Heart right ventricle (tissue), 16 donors: ENCODE data around the gene LMOD1. TPM values are rescaled to one million over a fixed set of nuclear protein-coding genes. Genes with fewer than 3 reads are reported as not detected.
A peak's percentile ranks its signal among the peaks of the same experiment; 100 is the strongest.
"Not testable (repeated sequence)": the region's sequence is repeated elsewhere in the genome, so short reads cannot be mapped to it uniquely, and the experiment has no call there.

Source experiments
- ATAC-seq, 8 donors: fragments of 200-7000 bp; cut with Tn5 transposase; one replicate each; pipeline ENCODE4 v1.9.1; 2020; ENCODE audit warnings: mild to moderate bottlenecking in 8 of 8, moderate library complexity in 8 of 8, moderate number of reproducible peaks in 1 of 8
- DNase-seq, 2 donors: peaks; one replicate each; pipeline ENCODE4 v3.0.0-alpha.2; 2020
- H3K27ac ChIP-seq, 10 donors: fragments of 200-600 bp; sonication (generic) in 2 of 10; one replicate each; pipeline versions ENCODE4 v1.5.0 to v1.8.0; 2020 to 2022; ENCODE audit warnings: mild to moderate bottlenecking in 3 of 10
- H3K27me3 ChIP-seq, 7 donors: fragments of 200-600 bp; one replicate each; pipeline ENCODE4 v1.8.0; 2021 to 2022; ENCODE audit warnings: mild to moderate bottlenecking in 2 of 7
- H3K36me3 ChIP-seq, 9 donors: fragments of 200-600 bp; sonication (generic) in 1 of 9; one replicate each; pipeline versions ENCODE4 v1.5.0 to v1.8.0; 2020 to 2022; ENCODE audit warnings: mild to moderate bottlenecking in 2 of 9
- H3K4me1 ChIP-seq, 9 donors: fragments of 200-600 bp; sonication (generic) in 1 of 9; one replicate each; pipeline versions ENCODE4 v1.5.0 to v1.8.0; 2020 to 2022; ENCODE audit warnings: mild to moderate bottlenecking in 4 of 9
- H3K4me3 ChIP-seq, 10 donors: fragments of 200-600 bp; sonication (generic) in 2 of 10; one replicate each; pipeline versions ENCODE4 v1.5.0 to v1.8.0; 2020 to 2022; ENCODE audit warnings: mild to moderate bottlenecking in 7 of 10, moderate library complexity in 2 of 10
- H3K9me3 ChIP-seq, 11 donors: fragments of 200-600 bp in 10 of 11; sonication (generic) in 2 of 11; one replicate each; pipeline versions ENCODE4 v1.5.0 to v1.8.0; 2013 to 2022; ENCODE audit warnings: mild to moderate bottlenecking in 2 of 11, control low read depth in 1 of 11, moderate library complexity in 1 of 11
- WGBS, 2 donors: extraction: QIAGEN DNeasy Blood & Tissue Kit; methylation state at CpG; one replicate each; pipeline ENCODE4 v1.1.7; 2013; ENCODE audit warnings: inconsistent platforms in 1 of 2; 5-methylcytosine and 5-hydroxymethylcytosine counted together
- intact Hi-C, 10 donors: fragments of 100-400 bp; cut with DNase I; formaldehyde crosslinking; loops; one replicate each; pipeline versions ENCODE4 v1.11.1 to v1.14.2; 2022
- polyA plus RNA-seq, 2 donors: library from polyadenylated mRNA; stranded (reverse); fragments of 200-250 nt; gene quantifications; one replicate each; pipeline ENCODE4 v1.2.3, GENCODE V29; 2013
- total RNA-seq, 10 donors: library from RNA; stranded (reverse); fragmentation: NEBNext Ultra II Directional in 3 of 10; extraction: Animal tissue kit (Norgen Biotek cat#: 25700) in 3 of 10; gene quantifications; one replicate each; pipeline versions ENCODE4 v1.2.1 to v1.2.4, GENCODE V29; 2021 to 2023
- TF ChIP-seq, protein P1 (sequence below), 9 donors: fragments of 200-600 bp; sonication (generic) in 2 of 9; IDR thresholded peaks; one replicate each; pipeline versions ENCODE4 v1.5.0 to v1.8.0; 2021 to 2022; ENCODE audit warnings: antibody characterized with exemption in 9 of 9, mild to moderate bottlenecking in 5 of 9, moderate library complexity in 1 of 9
- donor health status: Arrhythmogenic right ventricular cardiomyopathy.
- donor health status: ischemic (EF 13 %, LVEDD 7.1; RV severe dilation, severe dysfunction).
- donor health status: healthy with polysubstance abuse.
- donor health status: DM: no; HTN: yes; CAD: no.
- donor health status: DM: no; HTN: no; CAD: no.
- donor health status: ischemic (EF 25% LVEDD 6.9; RV normal size, moderate dysfunction).
- donor health status: ischemic (EF 25% LVEDD 5.7; RV mildly dilated, moderate dysfunction).
- donor health status: healthy.
- donor health status: DM: yes; HTN: yes; CAD: no.
- donor health status: Ischemic cardiomyopathy.
- donor health status: ischemic (EF 35%, LVEDD 5.7; RV mildly dilated, moderate dysfunction).
- donor health status: nonischemic (EF 11% LVEDD 7.7; RV severe dilation, severe dysfunction).
- donor health status: DM: yes; HTN: yes; CAD: no.
- donor health status: PGD.
- donor health status: ischemic (EF 29% LVEDD 5.4; RV normal size, mild dysfunction).
- donor health status: nonischemic (EF 23%, LVEDD 6.1; RV moderate dilation, normal function).

The LMOD1 gene
- total and polyA plus RNA-seq, 12 donors: 3.6 to 22.7 (median 9.8) TPM

DNA sequence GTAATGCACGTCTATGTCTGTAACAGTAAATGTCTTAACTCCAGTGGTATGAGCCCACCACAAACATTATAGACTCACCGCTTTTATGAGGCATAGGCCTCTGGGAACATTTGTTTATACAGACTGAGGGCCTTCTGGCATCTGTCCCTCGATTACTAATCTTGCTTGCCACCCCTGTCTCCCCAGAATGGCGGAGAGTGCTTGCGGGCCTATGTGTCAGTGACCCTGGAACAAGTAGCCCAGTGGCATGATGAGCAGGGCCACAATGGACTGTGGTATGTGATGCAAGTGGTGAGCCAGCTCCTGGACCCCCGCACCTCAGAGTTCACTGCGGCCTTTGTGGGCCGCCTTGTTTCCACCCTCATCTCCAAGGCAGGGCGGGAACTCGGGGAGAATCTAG lies 76.0 kb downstream of the LMOD1 start:
- intact Hi-C loops: loop anchor here in 1 of 10 donors (10.0 kb wide), 1 partner anchor 336 kb away; the partner anchor contains the start of gene NAV1
- Histone ChIP-seq H3K9me3 (no peaks in the 10 kb centered on the region), H3K4me1 (peaks cover 0 to 4% (median 0%) of the 10 kb centered on the region in 9 donors), H3K4me3 (no peak overlapping the region), H3K27ac (no peak overlapping the region), H3K27me3 (no peaks in the 10 kb centered on the region), H3K36me3 (peaks cover 0 to 100% (median 76%) of the 10 kb centered on the region in 9 donors)
- no peak for DNase-seq
- TF ChIP-seq, protein P1, sequence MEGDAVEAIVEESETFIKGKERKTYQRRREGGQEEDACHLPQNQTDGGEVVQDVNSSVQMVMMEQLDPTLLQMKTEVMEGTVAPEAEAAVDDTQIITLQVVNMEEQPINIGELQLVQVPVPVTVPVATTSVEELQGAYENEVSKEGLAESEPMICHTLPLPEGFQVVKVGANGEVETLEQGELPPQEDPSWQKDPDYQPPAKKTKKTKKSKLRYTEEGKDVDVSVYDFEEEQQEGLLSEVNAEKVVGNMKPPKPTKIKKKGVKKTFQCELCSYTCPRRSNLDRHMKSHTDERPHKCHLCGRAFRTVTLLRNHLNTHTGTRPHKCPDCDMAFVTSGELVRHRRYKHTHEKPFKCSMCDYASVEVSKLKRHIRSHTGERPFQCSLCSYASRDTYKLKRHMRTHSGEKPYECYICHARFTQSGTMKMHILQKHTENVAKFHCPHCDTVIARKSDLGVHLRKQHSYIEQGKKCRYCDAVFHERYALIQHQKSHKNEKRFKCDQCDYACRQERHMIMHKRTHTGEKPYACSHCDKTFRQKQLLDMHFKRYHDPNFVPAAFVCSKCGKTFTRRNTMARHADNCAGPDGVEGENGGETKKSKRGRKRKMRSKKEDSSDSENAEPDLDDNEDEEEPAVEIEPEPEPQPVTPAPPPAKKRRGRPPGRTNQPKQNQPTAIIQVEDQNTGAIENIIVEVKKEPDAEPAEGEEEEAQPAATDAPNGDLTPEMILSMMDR (IDR thresholded peaks at IDR 0.05): no peak
- 96 to 97% methylated on average over 10 of the region's 10 CpGs for WGBS, 2 donors
- ATAC-seq: no peak

DNA sequence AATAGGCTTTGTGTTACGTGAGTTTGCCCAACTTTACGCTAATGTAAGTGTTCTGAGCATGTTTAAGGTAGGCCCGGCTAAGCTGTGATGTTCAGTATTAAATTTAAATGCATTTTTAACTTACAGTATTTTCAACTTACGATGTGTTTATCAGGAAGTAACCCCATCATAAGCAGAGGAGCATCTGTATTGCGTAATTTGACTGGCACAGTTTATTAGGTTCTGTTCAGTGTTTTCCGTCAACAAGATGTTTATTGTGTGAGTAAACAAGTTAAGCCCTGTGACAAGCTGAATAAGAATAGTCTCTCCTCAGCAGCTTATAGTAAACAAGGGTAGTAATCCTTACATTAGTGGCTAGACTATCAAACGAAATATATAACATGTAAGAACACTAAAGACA lies 84.9 kb downstream of the LMOD1 start:
- TF ChIP-seq, protein P1 (IDR thresholded peaks at IDR 0.05): no peak
- H3K27ac ChIP-seq: no peak overlapping the region
- H3K36me3 ChIP-seq: peaks cover 0 to 100% (median 50%) of the 10 kb centered on the region in 9 donors
- DNase-seq (no peak), ATAC-seq (no peak)
- H3K4me1 ChIP-seq: peaks cover 0 to 4% (median 0%) of the 10 kb centered on the region in 9 donors
- H3K27me3 ChIP-seq: no peaks in the 10 kb centered on the region
- H3K9me3 ChIP-seq: no peaks in the 10 kb centered on the region
- H3K4me3 ChIP-seq: no peak overlapping the region
- 95 to 97% methylated on average over 7 of the region's 7 CpGs for WGBS, 2 donors
- intact Hi-C loops: no loop called here

DNA sequence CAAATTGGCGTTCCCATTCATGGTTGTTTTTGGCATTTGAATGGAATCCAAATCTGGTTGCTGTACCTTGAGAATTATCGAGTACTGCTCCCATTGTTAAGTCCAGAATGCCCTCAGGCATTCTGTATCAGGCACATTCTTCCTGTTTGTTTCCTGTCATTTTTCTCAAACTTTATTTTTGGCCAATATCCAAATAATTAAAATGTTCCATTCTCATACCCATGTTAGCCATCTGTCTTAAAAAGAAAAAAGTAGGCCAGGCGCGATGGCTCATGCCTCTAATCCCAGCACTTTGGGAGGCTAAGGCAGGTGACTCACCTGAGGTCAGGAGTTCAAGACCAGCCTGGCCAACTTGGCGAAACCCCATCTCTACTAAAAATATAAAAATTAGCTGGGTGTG lies 86.9 kb downstream of the LMOD1 start:
- Histone ChIP-seq H3K4me3 (no peak overlapping the region), H3K27ac (peak overlapping the region in 4 of 10 donors; percentile 12 to 25 (median 20)), H3K4me1 (peaks cover 0 to 4% (median 0%) of the 10 kb centered on the region in 9 donors), H3K27me3 (no peaks in the 10 kb centered on the region), H3K9me3 (no peaks in the 10 kb centered on the region), H3K36me3 (peaks cover 0 to 100% (median 53%) of the 10 kb centered on the region in 9 donors)
- no peak for DNase-seq
- WGBS, 2 donors: 67 to 78% methylated on average over 5 of the region's 5 CpGs
- intact Hi-C loops: no loop called here
- TF ChIP-seq, protein P1 (IDR thresholded peaks at IDR 0.05): no peak
- ATAC-seq: peak in 3 of 8 donors; percentile 42 to 46 (median 46)

DNA sequence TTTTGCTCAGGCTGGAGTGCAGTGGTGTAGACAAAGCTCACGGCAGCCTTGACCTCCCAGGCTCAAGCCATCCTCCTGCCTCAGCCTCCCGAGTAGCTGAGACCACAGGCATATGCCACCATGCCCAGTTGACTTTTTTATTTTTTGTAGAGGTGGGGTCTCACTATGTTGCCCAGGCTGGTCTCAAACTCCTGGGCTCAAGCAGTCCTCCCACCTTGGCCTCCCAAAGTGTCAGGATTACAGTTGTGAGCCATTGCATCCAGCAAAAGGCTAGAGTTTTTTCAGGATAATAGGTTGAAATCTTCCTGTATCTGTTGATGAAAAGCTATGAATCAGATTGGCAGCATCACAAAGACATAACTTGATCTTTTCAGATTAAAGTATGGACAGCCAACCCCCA lies 89.6 kb downstream of the LMOD1 start:
- intact Hi-C loops: not testable (repeated sequence)
- 100% methylated on average over 2 of the region's 2 CpGs for WGBS, 2 donors

DNA sequence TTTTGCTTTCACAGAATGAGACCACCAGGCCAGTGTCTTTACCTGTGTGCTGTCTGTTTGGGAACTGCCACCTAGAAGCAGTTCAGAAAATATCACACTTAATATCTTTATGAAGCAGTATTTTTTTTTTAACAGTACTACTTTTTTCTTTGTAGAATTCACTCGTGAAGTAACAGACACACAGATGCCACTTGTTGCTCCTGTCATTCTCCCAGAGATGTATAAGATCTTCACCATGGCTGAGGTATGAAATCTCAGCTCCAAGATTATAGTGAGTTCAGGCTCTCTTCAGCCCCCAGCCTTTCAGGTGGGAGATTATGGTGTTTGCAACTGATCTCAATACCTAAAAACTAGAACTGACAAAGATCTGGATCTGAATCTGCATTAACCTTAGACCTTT lies 94.4 kb downstream of the LMOD1 start:
- TF ChIP-seq, protein P1 (IDR thresholded peaks at IDR 0.05): no peak
- no peak for DNase-seq
- intact Hi-C loops: no loop called here
- no peak for ATAC-seq
- Histone ChIP-seq H3K27me3 (no peaks in the 10 kb centered on the region), H3K9me3 (no peaks in the 10 kb centered on the region), H3K36me3 (peaks cover 4 to 100% (median 50%) of the 10 kb centered on the region in 9 donors), H3K4me1 (peaks cover 15 to 39% (median 24%) of the 10 kb centered on the region in 9 donors), H3K4me3 (no peak overlapping the region), H3K27ac (peak overlapping the region in 1 of 10 donors; percentile 9)
- WGBS, 2 donors: 74 to 89% methylated on average over 1 of the region's 1 CpG

More for the DNA sequence above, 89.6 kb downstream of the LMOD1 start:
- H3K36me3 ChIP-seq: peaks cover 0 to 100% (median 70%) of the 10 kb centered on the region in 9 donors
- not testable (repeated sequence) for H3K27ac ChIP-seq, ATAC-seq, H3K27me3 ChIP-seq, DNase-seq, H3K4me3 ChIP-seq, H3K4me1 ChIP-seq, H3K9me3 ChIP-seq
